ENCODE measurements around the gene GPSM1.

GPSM1 gene, protein sequence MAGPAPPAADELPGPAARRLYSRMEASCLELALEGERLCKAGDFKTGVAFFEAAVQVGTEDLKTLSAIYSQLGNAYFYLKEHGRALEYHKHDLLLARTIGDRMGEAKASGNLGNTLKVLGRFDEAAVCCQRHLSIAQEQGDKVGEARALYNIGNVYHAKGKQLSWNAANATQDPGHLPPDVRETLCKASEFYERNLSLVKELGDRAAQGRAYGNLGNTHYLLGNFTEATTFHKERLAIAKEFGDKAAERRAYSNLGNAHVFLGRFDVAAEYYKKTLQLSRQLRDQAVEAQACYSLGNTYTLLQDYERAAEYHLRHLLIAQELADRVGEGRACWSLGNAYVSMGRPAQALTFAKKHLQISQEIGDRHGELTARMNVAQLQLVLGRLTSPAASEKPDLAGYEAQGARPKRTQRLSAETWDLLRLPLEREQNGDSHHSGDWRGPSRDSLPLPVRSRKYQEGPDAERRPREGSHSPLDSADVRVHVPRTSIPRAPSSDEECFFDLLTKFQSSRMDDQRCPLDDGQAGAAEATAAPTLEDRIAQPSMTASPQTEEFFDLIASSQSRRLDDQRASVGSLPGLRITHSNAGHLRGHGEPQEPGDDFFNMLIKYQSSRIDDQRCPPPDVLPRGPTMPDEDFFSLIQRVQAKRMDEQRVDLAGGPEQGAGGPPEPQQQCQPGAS

DNA sequence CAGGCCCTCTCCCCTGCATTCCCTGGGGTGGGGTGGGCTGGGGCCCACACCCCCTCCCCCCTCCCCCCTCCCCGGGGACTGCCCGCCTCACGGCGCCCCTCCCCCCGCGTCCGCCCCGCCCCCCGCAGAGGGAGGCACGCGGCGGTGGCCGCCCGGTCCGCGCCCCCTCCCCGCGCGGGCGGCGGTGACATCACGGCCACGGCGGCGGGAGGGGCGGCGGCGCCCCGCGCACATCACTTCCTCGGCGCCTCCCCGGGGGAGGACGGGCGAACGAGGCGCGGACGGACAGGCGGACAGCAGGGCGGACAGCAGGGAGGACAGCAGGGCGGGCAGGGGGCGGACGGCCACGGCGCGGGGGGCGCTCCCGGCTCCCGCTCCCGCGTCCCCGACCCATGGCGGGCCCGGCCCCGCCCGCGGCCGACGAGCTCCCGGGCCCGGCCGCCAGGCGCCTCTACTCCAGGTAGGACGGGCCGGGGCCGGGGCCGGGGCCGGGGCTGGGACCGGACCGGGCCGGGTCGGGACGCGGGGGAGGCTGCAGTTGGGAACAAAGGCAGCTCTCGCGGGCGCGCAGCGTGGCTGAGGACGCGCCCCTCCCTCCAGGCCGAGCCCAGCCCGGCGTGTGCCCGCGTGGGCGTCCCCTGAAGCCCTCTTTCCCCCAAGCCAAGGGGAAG is at the start of gene GPSM1:
GPSM1 (plus strand) TSS at position 236 of the 671 bp plus-strand sequence; CDS start at position 393, 157 bp downstream.
- peak; percentile 49 to 56 for DNase-seq

DNA sequence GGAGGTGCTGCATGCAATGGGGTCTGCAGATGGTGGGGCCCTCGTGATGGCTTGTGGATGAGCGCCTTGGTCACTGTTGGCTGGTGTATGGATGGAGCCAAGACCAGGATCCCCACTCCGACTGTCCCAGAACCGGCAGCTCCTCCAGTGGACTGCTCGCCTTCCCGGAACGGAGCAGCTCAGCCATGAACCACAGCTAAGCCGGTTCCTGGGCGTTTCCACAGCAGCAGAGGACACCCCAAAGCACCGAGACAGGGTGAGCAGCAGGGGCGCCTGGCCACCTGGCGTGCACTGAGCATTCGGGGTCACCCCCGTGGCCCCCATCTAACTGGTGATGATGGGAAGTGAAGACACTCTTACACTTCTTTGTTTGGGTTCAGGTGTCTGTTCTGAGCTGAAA is 49.6 kb upstream of the GPSM1 start:
- DNase-seq = no peak

DNA sequence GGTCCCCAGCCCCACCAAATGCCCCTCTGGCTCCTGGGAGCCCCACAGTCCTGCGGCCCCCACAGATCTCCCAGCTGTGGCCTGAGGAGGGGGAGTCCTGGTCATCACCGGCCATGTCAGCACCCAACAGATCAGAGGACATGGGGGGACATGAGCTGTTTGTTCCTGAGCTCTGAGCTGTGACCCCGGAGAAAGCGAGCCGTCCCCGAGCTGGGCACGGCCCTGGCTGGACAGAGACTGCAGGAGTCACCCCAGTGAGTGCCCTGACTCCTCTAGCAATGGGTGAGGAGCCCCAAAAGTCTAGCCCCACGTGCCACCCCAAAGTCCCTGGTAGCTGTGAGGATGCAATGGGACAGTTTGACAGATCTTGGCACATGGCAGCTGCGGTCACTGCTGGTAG is 49.1 kb upstream of the GPSM1 start:
- DNase-seq = no peak

DNA sequence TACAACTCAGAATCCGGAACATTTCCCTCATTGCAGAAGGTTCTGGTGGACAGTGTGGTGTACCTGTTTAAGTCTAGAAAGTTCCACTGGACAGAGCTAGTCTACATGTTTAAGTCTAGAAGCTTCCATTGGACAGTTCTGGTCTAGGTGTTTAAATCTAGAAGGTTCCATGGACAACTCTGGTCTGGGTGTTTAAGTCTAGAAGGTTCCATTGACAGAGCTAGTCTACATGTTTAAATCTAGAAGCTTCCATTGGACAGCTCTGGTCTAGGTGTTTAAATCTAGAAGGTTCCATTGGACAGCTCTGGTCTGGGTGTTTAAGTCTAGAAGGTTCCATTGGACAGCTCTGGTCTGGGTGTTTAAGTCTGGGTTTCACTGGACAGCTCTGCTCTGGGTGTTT is 48.4 kb upstream of the GPSM1 start:
- DNase-seq = no peak

DNA sequence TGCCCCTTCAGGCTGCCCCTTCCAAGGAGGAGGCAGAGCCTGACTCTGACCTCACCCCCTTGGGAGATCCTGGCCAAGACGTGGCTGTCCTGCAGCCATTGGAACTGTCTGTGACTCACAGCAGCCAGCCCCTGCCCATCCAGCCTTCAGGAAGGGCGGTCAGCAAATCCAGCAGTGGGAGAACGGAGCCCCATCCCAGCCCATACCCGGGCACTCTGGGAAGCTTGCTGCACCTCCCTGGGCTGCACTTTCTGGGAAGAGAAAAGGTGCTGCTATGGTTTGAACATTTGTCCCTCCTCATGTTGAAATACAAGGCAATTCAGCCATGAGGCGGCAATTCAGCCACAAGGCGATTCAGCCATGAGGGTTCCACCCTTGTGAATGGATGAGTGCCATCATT is 47.9 kb upstream of the GPSM1 start:
- no peak for DNase-seq

DNA sequence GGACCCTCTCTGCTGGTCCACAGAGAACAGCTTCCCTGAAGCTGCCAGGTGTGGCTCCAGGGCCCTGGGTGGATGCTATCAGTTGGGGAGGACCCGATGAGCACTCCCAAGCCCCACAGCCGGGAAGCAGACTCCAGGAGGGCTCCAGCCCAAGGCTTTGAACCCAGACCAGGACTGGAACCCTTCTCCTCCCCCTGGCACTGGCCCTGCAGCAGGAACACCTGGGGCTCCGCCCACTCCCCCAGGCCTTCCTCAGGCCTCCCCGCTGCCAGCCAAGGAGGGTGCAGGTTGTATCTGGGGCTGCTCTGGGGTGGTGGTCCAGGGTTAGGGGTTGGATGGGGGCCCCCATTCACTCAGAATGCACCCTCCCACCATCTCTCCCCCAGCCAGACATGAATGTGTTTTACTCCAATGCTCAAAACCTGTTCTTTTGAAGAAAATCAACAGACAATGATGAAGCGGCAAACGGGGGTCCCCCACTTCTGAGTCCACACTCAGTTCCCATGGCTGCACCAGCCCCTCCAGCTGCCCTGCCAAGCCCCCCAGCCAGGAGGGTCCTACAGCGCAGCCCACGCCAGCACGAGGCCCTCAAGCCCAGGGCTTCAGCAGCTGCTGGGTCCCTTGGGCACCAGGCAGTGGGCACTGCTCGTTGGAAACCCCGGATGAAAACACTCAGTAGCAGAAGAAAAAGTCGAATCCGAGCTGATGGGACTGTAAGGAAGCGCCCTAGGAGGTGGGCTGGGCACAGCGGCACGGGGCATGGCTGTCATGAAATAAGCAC is 46.6 kb upstream of the GPSM1 start:
- DNase-seq = no peak

DNA sequence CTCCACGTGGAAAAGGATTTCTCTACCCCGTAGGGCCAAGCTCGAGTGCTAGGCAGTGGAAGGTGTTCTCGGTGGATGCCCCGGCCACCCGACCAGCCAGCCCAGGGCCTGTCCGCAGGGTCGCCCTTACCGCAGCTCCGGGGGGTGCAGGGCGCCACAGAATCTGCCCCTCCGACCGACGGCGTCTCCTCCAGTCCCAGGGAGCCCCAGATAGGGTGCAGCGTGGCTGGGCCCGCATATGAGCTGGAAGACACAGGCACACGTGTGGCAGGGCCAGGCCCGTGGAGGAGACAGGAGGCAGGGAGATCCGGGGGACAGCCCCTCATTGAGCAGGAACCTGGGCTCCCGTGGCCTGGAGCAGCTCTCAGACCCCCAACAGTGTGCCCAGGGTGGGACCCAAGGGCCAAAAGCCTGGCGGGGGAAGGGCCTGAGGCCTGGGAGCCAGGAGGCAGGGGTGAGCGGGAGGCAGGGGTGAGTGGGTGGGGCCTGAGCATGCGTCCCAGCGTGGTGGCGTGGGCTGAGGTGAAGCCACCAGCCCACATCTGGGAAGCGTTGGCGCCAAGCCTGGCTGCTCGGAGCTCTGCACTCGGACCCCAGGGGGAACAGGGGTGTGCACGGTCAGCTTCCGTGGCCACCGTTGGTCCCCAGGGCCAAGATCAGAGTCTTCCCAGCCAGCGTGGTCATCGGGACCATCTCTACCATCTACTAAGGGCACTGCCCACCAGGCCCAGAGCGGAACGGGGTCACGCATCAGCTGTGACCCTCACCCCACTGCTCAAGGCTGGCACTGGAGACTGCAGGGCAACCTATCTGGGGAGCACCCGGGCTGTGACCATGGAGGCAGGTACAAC is 45.7 kb upstream of the GPSM1 start:
- DNase-seq = no peak

DNA sequence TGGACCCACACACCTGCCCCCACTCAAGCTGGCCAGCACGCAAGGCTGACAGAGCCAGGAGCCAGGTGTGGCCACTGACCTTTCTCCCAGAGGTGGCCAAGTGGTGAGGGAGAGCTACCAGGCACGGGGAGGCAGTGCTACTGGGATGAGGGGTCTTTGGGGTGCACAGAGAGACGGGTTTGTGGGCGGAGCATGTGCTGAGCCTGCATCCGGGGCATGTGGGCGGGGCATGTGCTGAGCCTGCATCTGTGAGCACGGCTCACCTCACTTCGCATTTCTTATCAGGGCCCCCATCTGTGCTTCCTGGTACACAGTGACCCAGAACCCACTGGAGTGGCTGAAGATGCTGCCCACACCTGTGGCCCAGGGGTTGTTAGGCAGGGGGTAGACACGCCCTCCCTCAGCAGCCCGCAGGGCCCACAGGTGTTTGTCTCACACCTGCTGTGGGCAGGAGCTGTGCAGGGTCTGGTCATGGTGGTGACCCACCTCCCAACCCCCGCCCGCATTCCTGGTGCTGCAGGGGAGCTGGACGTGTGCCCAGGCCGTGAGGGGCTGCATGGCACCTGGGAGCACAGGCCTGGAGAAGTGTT is 45.0 kb upstream of the GPSM1 start:
- no peak for DNase-seq

DNA sequence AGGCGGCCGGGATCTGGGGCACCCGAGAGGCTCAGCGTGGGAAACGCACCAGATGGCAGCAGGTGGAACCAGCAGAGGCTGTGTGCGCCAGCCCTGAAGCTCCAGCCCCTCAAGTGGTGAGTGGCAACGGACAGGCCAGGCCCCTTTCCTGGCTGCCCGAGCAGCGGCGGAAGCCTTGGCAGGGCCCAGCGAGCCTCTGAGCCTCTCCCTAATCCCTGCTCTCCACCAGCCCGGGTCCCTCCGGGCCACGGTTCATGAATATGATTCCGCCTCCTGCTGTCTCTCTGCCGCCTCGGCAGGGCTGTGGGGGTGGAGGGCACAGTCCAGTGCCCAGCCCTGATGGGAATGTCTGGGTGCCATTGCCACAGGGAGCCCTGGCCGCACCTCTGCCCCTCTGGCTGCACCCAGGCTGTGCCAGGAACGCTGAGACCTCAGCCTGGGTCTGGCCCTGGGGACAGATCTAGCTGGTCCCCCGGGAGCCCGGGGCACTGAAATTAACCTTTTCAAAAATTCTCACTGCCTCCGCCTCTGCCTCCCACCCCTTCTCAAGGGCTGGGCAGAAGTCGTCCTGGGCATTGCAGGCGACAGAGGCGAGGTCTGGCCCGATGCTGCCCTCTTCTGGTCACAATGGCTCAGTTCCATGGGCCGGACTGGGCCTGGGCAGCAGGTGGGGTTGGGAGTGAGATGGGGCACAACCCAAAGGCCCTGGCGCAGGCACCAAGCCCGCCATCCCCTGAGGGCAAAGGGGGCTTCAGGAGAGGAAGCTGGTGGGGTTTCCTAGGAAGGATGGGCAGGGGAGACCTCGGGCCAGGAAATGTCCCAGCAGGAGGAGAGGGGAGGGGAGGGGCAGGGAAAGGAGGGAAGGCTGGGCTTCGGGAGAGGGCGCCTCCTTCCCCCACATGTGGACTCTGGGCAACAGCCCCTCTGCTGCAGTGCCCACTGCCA is 43.8 kb upstream of the GPSM1 start:
- DNase-seq = peak; percentile 82 to 86

DNA sequence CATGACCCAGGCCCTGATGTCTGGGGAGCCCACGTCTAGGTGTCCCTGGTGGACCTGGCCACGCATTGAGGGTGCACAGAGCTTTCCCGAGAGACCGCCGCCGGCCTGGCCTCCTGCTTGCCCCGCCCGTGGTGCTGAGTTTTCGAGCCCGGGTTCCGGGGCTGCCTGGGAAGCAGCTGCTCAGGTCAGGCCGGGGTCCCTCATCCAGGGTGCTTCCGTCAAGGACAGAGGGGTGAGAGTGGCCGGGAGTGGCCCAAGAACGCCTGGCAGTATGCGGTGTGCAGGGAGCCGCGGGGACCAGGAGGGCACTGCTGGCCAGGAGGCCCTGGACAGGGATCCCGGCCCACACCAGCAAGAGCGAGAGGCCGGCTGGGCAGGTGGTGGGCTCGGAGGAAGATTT is 43.0 kb upstream of the GPSM1 start:
- no peak for DNase-seq

DNA sequence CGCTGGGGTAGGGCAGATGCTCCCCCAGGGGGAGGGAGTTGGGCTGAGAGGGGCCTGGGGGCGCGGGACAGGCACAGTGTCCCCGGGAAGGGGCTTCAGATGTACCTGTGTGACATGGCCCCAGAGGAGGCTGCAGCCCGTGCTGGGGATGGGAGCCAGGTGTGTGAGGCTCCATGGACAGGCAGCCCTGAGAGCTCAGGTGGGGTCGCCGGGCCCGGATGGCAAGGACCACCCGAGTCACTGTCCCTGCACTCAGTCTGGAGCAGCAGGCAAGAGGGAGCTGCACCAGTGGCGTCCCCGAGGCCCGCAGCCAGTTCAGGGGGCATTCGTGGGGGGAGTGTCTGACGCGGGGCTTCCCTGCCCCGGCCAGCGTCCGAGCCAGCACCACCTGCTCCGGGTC is 42.4 kb upstream of the GPSM1 start:
- DNase-seq = no peak

DNA sequence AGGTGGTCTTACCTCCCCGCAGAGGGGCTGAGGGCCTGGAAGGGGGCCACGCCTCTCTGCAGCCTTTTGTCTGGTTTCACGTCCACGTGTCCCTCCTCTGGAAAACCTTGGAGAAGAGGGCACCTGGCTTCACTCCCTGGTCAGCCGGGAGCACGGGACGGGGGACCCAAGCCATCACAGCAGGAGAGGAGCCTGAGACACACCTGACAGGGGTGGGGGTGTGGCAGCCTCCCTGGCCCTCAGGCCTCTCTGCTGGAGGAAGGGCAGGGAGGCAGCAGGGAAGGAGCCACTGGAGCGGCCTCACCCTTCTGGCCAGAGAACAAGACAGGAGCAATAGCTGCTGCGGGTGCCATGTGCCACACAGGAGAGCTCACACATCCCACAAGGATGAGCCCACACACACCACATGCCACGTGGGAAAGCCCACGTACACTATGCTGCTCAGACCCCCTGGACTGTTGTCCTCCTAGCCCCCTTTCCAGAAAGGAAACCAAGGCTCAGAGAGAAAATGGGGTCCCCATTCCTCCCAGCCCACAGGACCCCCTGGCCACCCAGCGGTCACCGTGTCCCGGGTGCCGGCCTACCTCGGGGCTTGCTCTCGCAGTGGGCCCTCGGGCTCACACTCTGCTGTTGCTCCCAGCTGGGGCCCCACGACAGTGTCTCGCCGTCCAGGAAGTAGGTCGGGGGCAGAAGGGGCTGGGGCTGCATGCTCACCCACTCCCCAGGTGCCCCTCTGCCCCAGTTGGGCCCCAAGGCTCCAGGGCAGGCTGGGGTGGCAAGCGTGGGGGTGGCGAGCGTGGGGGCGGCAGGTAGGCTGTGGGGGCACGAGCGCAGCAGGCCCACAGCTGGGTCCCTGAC is 41.6 kb upstream of the GPSM1 start:
- DNase-seq = no peak

DNA sequence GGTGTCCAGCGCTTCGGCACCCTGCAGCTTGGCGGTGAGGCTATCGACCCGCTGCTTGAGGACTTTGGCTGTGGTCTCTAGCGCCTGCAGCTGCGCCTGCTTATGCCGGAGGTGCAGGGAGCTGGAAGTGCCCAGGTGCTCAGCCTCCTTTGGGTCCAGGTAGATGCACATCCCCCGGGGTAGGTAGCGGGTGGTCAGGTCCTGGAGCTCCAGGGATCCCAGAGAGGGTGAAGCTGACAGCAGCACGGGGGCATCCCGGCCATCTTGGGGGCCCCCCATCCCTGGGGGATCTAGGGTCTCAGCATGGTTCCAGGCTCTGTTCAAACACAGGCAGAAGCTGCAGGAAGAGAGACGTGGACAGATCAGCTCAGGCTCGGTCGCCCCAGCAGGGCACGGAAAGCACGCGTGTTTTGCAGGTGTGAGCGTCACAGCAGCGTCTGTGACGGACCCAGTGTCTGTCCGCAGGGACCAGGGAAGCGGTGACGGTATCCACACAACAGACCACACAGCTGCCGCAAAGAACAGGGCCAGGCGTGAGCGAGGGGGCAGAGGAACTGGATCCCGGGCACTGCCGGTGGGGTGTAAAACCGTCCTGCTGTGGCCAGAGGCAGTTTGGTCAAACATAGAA is 40.9 kb upstream of the GPSM1 start:
- DNase-seq = no peak

DNA sequence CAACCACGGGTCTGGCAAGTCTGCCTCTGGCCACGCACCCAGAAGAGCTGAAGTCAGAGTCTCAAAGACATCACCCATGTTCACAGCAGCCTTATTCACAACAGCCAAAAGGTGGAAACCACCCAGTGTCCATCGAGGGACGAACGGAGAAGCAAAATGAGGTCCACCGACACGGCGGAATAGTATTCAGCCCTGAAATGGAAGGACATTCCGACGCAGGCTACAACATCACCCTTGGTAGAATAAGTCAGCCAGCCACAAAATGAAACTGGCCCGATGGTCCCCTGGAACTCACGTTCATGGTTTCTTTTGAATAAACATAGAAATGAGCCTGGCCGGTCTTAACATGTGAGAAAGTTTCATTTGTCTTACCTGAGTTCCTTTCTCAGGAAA is 40.4 kb upstream of the GPSM1 start:
- no peak for DNase-seq

DNA sequence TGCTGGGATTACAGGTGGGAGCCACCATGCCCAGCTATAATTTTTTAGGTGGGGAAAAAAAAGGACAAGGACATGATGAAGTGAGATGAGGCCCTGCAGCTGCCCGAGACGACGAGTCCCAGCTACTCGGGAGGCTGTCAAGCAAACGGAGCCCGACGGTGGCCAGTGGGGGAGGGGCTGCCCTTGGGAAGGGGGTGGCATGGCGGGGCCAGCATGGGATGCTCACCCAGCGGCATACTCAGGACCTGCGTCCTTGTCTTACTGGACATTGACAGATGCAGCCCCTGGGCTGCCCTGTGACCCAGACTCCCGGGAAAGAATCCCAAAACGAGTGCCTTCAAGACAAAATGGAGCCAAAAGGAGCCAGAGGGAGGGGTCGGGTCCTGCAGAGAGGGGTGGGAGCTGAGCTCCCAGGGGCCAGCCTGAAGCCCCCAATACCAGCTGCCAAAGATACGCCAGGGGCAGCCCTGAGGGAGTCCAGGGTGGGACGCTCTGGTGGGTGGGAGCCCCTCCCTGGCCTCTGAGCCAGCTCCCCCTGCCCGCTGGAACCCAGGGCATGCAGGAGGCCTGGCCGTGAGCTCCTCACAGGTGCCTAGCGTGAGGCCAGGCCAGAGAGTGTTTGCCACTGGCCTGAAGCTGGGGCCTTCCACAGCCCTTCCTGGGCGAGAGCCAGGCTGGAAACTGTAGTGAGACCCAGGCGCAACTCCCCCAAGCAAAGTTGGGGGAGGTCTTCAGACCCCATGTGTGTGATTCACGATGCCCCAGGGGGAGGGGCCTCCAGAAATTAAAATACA is 39.2 kb upstream of the GPSM1 start:
- DNase-seq = no peak

DNA sequence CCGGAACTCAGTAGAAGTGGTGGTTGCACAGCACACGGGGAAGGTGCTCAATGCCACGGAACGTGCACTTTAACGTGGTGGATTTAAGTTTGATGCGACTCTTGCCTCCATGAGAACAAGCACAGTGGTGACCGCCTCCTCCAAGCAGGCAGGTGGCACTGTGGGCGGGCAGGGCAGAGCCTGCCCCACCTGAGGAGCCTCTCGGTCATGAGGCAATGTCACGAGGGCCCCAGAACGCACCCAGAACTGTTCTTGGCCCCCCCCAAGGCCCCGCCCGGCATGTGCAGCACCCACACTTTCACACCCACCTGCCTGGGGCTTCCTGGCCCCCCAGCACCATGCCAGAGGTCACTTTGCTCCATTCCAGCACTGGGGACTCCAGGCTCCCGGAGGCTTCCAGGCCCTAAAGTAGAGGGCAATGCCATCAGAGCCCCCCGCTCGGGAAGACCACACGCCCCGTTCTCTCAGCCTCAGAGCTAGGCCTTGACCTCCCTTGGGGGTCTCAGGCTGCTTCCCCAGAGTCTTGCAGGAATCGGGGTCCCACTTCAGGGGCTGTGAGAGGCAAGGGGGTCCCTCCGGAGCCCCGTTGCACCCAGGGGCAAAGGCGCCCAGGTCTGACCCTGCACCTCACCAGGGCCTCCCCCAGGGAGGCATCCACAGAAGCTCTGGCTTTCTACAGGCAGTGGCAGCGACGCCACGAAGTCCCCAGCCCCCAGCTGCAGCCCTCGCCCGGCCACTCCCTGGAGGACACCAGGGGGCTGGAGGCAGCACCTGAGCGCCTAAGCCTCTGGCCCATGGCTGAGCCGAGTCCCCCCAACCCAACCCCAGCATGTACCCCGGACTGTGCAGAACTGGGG is 37.5 kb upstream of the GPSM1 start:
- DNase-seq = no peak

DNA sequence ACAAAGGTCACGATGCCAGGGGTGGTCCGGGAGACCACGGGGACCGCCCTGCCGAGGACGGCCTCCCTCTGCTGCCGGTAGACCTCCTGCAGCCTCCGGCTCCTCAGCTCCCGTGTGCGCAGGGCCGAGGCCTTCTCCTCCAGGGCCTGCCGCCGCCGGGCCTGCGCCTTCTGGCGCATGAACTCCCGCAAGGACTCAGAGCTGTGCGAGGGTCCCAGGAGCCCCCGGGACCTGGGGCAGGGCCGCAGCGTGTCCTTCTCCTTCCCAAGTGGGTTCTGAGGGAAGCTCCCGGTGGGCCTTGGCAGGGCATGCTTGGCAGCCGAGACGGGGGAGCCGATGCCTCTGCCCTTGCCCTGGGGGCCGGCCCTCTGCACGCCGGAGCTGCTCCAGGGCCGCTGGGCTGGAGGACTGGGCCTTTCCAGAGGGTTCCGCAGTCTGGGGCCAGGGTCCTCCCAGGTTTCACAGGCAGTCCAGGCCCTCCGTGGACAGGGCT is 36.8 kb upstream of the GPSM1 start:
- no peak for DNase-seq
